HG03457 (cell line): ENCODE data around the gene ALKBH5.
A peak's percentile ranks its signal among the peaks of the same experiment; 100 is the strongest.

Source experiments
- ATAC-seq: cut with Tn5 transposase; IDR thresholded peaks from one replicate; pipeline ENCODE4 v1.9.1; 2021; ENCODE audit warnings: moderate number of reproducible peaks; ENCODE audit not compliant: unreplicated experiment

Gene ALKBH5

DNA sequence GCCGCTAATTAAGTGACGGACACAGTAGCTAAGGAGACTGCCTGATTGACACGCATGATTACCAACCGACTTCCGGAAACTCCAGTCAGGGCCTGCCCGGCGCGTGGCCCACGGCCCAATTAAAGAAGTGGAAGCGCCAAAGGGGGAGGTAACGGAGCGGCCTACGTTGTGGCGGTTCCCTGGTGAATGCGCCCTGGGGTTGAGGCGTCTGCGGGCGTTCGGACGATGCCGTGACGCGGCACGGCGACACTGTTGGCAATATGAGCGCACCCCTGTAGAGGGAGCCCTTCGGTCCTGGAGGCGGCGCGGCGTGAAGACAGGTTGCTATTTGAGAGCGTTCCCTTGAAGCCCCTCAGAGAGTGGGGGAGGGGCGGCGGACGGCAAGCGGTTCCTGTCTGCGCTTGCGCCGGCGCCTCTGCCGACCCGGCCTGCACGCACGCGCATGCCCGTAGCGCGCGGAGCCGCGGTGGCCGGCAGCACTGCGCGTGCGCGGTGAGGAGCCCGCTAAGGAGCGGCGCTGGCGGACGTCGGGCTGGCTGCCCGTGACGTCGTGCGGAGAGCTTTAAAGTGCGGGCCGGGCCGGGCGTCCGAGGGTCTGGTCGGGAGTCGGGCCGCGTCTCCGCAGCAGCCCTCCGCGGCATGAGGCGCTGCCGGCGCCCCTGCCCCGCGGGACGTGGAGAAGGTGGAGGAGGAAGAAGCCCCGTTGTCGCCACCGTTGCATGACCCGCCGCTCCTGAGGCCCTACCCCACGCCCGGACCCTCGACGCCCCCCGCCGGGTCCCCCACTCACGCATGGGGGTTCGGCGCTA lies at the start of gene ALKBH5:
ALKBH5 (plus strand) TSS at position 495 of the 809 bp plus-strand sequence. CDS start 416 bp downstream, outside the sequence.
- ATAC-seq, result peak; percentile 73

DNA sequence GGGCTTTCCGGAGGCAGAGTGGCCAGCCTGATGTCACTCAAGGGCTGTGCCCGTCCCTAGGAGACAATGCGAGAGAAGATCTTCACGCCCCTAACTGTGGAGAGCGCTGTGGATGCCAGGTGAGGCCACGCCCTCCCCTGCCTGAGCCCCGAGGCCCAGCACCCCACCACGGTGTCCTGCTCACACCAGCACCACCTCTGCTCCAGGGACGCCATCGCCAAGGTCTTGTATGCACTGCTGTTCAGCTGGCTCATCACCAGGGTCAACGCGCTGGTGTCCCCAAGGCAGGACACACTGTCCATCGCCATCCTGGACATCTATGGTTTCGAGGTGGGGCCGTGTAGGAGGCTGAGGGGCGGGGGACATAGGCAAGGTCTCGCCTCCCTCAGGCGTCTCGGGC lies 47.3 kb upstream of the ALKBH5 start:
- ATAC-seq, result no peak

DNA sequence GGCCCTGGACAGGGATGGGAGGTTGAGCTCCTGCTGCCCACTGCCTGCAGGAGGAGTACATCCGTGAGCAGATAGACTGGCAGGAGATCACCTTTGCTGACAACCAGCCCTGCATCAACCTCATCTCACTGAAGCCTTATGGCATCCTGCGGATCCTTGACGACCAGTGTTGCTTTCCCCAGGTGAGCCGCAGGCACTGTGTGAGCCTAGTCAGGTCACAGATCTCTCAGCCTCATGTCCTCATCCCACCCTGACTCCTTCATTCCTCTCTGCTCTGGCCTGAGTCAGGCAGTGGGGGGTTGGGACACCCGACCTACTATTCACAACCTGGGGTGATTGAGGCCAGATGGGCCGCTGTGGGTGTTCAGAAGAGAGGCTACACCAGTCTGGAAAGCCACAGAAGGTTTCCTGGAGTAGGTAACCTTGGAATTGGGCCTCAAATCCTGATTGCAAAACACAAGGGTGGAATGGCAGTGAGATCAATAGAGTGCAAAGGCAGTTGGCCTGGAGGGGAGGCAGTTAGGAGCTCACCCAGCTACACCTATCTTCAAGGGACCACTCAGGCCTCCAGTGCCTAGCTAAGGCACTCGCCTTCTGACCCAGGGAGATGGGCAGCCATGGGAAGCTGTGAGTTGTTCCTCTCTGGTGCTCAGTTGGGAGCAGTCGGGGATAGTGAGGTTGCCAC lies 45.4 kb upstream of the ALKBH5 start:
- ATAC-seq, result no peak

DNA sequence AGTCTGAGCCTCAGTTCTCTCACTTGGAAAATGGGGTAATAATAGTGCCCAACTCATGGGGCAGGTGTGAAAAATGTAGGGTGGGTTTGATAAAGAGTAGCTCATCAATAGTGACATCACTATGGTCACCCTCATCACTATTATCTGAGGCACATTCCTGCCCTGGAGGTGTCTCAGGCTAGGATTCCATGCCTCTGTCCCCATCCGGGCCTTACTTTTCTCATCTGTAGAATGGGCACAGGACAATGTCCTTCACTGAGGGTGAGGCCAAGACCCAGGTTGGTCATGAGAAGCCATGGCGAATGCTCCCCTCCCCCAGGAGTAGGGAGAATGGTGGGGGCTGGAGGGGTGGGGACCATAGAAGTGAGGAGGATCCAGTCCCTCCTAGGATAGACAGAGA lies 44.5 kb upstream of the ALKBH5 start:
- no peak for ATAC-seq

DNA sequence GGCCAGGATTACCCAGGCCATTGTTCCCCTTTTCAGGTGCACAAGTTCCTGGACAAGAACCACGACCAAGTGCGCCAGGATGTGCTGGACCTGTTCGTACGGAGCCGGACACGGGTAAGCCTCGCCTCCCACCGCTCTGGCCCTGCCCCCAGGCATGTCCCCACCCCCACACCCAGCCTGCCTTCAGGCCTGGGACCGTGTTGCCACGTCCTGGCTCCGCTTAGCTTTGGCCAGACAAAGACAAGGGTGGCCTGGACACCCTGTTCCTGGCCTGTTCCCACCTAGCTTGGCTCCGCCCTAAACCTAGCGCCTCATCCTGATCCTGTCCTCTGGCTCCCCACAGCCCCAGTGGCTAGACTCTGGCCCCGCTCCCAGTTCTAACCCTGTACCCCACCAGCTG lies 44.1 kb upstream of the ALKBH5 start:
- ATAC-seq, result no peak

DNA sequence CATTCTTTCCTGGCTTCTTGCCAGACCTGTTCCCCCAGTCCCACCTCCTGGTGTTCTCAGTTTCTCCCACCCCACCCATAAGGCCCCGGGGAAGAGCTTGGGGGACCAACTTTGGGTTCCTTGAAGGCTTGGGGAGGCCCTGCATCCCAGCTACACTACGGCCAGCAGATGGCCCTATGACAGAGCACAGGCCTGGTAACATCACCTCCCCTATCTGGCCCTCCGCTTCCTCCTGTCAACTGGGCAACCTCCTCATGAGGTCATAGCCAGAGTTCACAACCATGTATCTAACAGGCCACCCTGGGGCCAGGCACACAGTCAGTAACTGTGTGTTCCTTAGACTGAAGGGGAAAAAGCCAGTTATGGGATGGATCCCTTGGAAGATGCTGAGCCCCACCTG lies 43.7 kb upstream of the ALKBH5 start:
- ATAC-seq, result no peak

DNA sequence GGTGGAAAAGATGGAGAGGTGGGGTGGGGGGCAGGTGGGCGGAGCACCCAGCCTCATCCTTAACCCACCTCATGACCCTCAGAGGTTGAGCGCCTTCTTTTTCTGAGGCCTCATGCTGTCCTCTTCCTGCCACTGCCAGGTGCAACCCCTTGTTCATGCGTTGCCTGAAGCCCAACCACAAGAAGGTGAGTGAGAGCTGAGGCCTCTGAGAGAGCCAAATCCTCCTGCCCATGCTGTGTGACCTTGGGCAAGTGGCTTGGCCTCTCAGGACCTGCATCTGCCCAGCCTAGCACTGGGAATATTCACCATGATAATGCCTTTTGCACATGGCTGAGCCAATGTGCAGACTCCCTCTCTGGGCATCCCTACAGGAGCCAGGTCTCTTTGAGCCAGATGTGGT lies 43.0 kb upstream of the ALKBH5 start:
- ATAC-seq, result no peak

DNA sequence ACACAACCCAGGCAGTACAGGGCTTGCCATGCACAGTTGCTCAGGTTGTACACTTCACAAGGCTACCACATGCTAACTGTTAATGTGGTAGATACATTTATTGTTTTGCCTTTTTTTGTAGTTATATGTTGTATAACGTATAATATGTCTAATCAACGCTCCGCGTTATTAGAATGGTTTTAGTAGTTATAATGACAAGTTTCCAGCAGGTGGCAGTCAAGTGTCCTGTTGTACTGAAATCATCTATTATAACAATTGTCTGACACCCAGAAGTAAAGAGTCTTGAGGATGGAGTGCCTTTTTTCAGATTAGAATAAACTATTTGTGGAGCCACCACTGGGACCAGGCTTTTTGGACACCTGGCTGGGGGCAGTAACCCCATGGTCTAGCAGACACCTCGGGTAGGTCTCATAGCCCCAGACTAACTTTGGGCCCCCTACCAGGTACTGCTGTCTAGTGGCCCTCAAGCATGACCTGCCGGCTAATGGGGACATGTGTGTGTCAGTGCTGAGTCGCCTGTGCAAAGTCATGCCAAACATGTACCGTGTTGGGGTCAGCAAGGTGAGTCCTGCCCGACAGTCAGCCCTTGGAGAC lies 42.3 kb upstream of the ALKBH5 start:
- no peak for ATAC-seq

DNA sequence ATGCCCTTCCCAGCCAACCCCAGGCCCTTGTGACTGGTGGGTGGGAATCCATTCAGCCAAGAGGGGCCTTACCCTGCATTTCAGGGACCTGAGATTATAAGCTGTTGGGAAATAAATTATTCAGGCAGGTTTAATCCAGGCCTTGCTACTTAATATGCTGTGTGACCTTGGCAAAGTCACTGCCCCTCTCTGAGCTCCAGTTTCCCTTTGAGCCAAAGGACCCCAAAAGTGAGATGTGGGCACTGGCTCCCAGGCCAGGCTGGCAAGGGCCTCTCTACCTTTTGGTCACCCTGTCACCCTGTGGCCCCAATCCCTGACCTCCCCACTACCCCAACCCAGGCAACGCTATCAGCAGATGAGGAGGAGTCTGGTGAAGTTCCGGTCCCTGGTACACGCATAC lies 41.2 kb upstream of the ALKBH5 start:
- ATAC-seq, result no peak

DNA sequence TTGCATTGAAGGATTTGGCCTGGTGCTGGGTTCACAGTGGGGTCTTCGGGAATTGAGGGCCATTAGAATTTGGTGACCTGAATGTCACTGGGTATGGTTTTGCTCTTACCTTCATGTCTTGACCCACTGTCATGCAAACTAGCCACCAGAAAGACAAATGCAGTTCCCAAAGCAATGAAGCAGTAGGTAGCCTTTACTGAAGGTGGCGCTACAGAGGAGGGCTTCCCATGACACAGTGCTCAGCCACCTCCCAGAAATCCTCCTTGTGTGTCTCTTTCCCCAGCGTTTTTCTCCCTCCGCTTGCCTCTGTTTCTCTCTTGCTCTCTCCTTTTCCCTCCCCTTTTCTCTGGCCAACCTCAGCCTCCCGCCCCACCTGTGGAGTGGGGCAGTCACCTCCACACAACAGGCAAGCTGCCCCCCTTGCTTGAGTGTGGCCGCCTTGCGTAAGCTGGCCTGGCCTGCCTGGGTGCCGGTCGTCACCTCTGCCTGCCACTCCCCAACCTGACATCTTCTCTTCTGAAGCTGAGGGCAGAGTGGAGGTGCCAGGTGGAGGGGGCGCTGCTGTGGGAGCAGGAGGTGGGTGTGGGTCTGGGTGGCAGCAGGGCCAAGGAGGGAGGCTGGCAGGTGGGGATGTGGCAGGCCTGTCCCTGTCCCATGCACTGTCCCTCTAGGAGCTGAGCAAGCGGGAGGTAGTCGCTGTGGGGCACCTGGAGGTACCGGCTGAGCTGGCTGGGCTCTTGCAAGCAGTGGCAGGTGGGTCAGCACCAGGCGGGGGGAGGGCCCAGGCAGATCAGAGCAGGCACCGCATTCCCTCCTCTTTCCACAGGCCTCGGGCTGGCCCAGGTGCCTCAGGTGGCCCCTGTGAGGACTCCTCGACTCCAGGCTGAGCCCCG lies 40.3 kb upstream of the ALKBH5 start:
- no peak for ATAC-seq

DNA sequence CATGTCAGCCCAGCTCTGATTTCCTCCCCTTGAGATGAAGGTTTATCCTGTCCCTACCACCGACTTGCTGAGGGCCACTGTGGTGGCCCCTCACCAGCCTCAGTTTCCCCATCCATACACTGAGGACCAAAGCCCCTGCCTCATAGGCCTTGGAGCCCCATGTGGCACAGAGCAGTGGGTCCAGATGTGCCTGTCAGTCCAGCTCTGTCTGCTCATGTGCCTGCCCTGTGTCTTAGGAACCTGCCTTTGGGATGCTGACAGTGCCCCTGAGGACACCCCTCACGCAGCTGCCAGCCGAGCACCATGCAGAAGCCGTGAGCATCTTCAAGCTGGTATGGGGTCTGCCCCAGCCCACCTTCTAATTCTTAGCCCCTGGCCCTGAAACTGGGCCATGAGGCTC lies 39.4 kb upstream of the ALKBH5 start:
- ATAC-seq, result no peak

DNA sequence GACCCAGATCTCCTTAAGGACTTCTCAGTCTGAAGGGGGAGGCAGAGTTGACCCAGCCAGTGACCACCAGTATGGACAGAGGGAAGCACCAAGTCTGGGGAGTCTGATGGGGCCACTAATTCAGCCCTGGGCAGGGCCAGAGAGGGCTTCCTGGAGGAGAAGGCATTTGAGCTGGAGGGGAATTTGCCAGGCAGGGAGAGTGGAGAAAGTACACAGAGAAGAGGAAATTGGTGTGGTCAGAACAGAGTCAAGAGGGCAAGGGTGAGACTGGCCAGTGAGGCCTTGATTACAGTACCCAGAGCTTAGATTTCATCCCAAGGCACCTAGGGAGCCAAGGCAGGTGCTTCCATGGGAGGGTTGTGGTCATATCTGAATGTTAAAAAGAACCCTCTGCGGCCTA lies 38.8 kb upstream of the ALKBH5 start:
- no peak for ATAC-seq

DNA sequence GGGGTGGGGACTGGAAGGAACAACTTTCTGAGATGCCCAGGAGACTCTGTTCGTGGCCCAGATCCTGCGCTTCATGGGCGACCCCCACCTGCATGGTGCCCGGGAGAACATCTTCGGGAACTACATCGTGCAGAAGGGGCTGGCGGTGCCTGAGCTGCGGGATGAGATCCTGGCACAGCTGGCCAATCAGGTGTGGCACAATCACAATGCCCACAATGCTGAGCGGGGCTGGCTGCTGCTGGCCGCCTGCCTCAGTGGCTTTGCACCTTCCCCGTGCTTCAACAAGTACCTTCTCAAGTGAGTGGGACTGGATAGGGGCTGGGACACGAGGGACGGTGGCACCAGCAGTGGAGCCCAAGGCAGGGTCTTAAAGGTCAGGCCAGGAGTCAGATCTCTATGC lies 37.8 kb upstream of the ALKBH5 start:
- ATAC-seq, result no peak

DNA sequence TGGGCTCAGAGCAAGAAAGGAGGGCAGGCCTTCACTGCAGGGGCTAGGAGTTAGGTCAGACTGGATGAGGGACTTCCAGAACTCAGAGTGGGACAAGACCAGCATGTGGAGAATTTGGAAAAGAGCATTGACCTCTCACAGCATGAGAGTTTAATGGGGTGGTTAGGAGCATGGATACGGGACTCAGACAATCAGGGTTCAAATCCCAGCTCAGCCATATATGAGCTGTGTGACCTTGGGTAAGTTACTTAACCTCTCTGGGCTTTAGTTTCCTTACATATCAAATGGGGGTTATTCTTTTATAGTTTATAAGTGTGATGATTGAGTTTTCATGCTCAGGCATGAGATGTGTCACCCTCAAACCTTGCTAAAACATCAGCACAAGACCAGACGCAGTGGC lies 37.4 kb upstream of the ALKBH5 start:
- no peak for ATAC-seq

DNA sequence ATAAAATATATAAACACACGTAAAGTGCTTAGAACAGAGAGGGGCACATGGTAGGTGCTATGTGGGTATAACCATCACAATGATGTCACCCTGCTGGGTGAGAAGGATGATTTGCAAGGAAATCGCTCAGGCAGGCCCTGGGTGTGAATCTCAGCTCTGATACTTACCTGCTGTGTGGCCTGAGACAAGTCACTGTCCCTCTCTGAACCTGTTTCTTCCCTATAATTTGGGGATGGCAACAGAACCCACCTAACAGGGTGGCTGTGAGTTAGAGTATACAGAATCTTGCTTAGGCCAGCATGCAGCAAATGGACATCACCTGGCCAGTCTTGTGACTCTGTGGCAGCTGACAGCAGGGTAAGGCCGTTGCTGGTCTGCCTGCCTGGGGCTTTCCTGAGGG lies 36.6 kb upstream of the ALKBH5 start:
- no peak for ATAC-seq

DNA sequence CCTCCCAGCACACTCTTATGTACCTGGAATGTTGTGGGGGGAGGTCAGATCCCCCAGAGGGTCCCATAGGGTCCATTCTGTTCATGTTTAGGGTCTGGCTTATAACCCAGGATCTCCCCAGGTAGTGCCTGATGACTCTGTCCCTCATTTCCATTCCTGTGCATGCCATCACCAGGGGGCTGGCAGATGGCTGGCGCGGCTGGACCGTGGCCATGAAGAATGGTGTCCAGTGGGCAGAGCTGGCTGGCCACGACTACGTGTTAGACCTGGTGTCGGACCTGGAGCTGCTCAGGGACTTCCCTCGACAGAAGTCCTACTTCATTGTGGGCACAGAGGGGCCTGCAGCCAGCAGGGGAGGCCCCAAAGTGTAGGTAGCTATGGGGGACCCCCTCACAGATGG lies 35.0 kb upstream of the ALKBH5 start:
- no peak for ATAC-seq

DNA sequence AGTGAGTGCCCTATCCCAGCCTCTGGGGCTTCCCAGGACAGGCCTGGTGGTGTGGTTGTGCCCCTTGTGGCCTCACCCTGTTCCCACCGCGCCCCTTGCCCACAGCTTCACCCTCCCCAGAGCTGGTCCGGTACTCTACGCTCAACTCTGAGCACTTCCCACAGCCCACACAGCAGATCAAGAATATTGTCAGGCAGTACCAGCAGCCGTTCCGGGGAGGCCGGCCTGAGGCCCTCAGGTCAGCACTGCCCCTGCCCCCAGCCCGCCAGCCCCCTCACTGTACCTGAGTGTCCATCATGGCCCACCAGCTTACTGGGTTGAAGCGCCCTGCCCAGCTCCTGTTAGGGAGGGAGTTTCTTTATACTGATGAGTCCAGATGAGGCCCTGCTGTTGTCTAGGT lies 32.3 kb upstream of the ALKBH5 start:
- ATAC-seq, result no peak

DNA sequence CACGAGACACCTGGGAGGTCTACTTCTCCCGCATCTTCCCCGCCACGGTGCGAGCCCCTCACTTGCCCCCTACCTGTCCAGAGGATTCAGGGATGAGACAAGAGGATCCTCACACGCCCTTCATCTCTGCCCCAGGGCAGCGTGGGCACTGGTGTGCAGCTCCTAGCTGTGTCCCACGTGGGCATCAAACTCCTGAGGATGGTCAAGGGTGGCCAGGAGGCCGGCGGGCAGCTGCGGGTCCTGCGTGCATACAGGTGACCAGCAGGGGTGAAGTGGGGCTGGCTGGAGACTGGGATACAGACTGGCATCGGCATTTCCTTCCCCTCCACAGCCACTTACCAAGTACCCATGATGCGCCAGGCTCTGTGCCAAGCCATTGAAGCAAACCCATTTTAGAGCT lies 28.4 kb upstream of the ALKBH5 start:
- ATAC-seq, result no peak

DNA sequence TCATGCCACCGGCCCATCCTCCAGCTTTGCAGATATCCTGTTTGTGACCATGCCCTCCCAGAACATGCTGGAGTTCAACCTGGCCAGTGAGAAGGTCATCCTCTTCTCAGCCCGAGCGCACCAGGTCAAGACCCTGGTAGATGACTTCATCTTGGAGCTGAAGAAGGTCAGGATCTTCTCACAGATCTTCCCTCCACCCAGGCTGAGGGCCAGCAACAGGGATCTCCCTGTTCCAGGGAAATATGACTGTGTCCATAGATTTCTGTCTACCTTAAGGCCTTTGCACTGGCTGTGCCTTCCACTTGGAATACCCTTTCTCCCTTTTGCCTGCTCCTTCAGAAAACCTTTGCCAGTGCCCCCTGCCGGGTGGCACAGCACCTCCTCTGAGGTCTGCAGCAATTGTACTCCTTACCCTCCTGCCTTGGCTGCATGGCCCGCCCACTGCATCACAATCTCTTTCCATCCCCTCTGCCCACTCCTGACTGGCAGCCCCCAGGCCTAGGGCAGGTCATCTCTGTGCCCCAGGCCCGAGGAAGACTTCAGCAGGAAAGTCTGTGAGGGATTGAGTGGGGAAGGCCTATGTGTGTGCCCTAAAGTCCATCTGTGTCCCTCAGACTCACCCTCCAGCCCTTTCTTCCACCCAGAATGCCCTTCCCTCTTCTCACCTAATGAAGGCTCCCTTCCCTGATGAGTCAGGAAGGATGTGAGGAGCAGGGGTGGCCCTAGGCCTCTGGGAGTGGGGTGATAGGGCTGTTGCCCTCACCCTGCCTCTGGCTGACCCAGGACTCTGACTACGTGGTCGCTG lies 27.3 kb upstream of the ALKBH5 start:
- no peak for ATAC-seq

DNA sequence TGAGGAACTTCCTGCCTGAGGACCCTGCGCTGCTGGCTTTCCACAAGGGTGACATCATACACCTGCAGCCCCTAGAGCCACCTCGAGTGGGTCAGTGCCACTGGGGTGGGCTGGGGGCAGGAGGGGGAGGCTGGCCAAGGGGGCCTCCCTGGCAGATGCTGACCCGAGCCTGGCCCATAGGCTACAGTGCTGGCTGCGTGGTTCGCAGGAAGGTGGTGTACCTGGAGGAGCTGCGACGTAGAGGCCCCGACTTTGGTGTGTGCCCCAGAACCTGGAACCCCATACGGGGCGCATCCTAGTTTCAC lies 26.7 kb upstream of the ALKBH5 start:
- no peak for ATAC-seq
